ENCODE measurements around the gene NTF4.

NTF4 gene

DNA sequence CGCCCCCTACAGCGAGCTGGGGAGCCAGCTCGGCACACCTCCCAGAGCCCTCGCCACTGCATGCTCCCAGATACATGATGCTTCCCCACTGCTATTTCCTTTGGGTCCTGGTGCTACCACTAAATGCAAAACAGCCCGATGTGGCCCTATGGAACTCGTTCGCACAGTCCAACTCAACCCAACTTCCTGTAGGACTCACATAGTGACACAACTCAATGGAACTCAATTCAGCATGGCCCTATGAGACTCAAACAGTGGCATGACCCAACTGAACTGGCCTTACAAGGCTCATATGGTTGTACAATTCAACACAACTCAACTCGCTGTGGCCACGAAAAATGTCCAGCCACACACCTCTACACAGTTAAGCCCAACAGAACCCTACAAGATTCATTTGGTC is 4.4 kb upstream of the NTF4 start:
- ChIA-PET CTCF (no interaction called here), POLR2A (interaction anchor here (0.9 kb wide), 2 partner anchors 71 to 76 kb away, joined by 3 read pairs; partner anchors contain the start of genes GYS1 and RUVBL2)
- TF ChIP-seq NFRKB (IDR thresholded peaks at IDR 0.05): no peak
- no peak for TF ChIP-seq ZNF384 (IDR thresholded peaks at IDR 0.05)
- TF ChIP-seq, protein P1, sequence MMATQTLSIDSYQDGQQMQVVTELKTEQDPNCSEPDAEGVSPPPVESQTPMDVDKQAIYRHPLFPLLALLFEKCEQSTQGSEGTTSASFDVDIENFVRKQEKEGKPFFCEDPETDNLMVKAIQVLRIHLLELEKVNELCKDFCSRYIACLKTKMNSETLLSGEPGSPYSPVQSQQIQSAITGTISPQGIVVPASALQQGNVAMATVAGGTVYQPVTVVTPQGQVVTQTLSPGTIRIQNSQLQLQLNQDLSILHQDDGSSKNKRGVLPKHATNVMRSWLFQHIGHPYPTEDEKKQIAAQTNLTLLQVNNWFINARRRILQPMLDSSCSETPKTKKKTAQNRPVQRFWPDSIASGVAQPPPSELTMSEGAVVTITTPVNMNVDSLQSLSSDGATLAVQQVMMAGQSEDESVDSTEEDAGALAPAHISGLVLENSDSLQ (IDR thresholded peaks at IDR 0.05): no peak
- TF ChIP-seq FOXK2 (IDR thresholded peaks at IDR 0.05): no peak
- TF ChIP-seq FOXA1 (IDR thresholded peaks at IDR 0.05): no peak
- no peak for DNase-seq (ENCODE audit: extremely low spot score)

DNA sequence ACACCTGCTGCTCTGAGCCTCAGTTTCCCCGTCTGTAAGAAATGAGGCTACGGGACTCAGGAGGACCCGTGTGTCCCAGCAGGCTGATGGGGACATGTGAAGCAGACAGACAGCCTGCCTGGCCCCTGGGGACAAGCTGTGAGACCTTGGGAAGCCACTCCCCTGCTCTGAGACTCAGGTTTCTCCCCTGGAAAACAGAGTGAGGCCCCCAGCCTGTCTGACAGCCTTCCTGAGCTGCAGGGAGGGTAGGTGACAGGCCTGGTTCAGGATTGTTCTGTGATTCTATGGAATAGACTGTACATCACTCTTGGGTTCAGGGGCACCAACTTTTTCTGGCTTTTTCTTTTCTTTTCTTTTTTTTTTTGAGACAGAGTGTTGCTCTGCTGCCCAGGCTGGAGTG is 2.9 kb upstream of the NTF4 start:
- TF ChIP-seq, protein P1 (IDR thresholded peaks at IDR 0.05): no peak
- TF ChIP-seq CTBP1 (IDR thresholded peaks at IDR 0.05; ENCODE audit: borderline replicate concordance): no peak
- TF ChIP-seq L3MBTL2 (conservative IDR thresholded peaks at IDR 0.05): no peak
- no peak for TF ChIP-seq HDGF (IDR thresholded peaks at IDR 0.05; ENCODE audit: borderline replicate concordance)
- no peak for TF ChIP-seq SP1 (IDR thresholded peaks at IDR 0.05)
- ChIA-PET POLR2A (no interaction called here), CTCF (no interaction called here)
- DNase-seq (ENCODE audit: extremely low spot score): no peak

DNA sequence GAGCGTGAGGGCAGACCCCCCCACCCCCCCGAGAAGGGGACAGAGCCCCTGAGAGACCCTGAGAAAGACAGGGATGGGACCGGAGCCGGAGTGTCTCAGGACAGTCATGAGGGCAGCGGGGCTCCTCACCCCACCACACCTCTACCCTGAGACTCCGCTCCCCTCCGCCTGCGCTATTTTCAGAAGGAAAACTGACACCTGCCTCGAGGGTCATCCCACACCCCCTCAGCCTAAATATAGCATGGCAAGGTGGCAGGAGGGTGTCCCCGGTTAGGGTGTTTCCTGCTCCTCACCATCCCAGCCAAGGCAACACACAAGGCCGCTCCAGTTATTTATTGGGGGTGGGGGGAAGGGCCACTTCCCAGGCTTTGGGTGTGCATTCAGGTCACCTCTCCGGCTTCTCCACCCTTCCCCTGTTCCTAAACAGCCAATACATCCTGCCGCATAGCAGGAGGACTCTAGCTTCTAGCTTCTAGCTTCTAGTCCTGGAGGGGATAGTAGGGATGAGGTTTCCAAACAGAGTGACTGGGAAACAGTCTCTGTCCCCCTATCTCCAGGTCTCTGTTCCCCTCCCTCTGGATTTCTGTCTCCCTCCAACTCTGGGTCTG is 1.4 kb upstream of the NTF4 start:
- no peak for DNase-seq (ENCODE audit: extremely low spot score)
- CTCF ChIA-PET: interaction anchor here (1.2 to 1.6 kb wide), 3 partner anchors 8 to 73 kb away, joined by 3 to 9 read pairs (median 4); partner anchors contain the start of genes GYS1 and RUVBL2
- no peak for TF ChIP-seq ARNT (IDR thresholded peaks at IDR 0.05)
- no peak for TF ChIP-seq ZNF384 (IDR thresholded peaks at IDR 0.05)
- no peak for TF ChIP-seq SUZ12 (IDR thresholded peaks at IDR 0.05)
- TF ChIP-seq SP1 (IDR thresholded peaks at IDR 0.05): no peak
- POLR2A ChIA-PET: interaction anchor here (1.0 to 1.5 kb wide), 3 partner anchors 10 to 66 kb away, joined by 3 to 6 read pairs (median 4); no protein-coding TSS in a partner anchor

DNA sequence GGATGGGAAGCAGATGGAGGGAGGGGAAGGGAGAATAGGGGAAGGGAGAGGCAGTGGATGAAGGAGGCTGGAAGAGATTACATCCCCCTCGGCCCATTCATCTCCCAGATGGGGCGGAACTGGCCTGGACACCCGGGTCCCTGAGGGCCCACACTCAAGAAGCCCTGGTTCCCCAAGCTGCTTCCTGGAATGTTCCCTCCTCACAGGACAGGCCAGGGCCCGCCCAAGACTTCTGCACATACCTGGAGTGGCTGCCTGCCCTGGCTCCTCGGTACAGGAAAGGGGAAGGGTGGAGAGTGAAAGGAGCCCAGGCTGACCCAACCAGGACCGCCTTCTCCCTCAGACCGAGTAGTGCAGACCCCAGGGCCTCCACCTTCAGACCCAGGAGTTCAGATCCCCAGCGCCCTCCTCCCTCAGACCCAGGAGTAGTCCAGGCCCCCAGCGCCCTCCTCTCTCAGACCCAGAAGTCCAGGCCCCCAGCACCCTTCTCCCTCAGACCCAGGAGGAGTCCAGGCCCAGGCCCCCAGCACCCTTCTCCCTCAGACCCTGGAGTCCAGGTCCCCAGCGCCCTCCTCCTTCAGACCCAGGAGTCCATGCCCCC is 489 bp downstream of the NTF4 start:
- TF ChIP-seq SUZ12 (IDR thresholded peaks at IDR 0.05) (no peak), ZNF384 (IDR thresholded peaks at IDR 0.05) (no peak), CTBP1 (IDR thresholded peaks at IDR 0.05; ENCODE audit: borderline replicate concordance) (no peak), L3MBTL2 (conservative IDR thresholded peaks at IDR 0.05) (no peak), LEF1 (IDR thresholded peaks at IDR 0.05; ENCODE audit: borderline replicate concordance) (no peak), SP1 (IDR thresholded peaks at IDR 0.05) (no peak)
- DNase-seq (ENCODE audit: extremely low spot score): no peak
- CTCF ChIA-PET: interaction anchor here (0.6 to 1.6 kb wide), 2 partner anchors 10 to 71 kb away, joined by 3 to 9 read pairs; partner anchors contain the start of gene RUVBL2
- POLR2A ChIA-PET: no interaction called here

DNA sequence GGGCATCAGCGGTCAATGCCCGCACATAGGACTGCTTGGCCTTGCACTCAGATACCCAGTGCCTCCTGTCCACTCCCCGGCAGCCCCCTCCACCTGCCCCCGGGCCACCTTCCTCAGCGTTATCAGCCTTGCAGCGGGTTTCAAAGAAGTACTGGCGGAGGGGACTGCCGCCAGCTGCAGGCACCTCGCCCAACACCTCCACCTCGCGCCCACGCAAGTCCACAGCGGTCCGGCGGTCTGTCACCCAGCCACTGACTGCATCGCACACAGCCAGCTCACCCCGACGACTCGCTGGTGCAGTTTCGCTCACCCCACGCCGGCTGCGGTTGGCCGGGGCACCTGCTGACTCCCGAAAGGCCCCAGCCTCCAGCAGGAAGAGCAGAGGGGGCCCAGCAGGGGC is 3.2 kb downstream of the NTF4 start:
- ChIA-PET CTCF (no interaction called here), POLR2A (no interaction called here)
- no peak for DNase-seq (ENCODE audit: extremely low spot score)
- TF ChIP-seq TARDBP (IDR thresholded peaks at IDR 0.05) (no peak), L3MBTL2 (conservative IDR thresholded peaks at IDR 0.05) (no peak), NFRKB (IDR thresholded peaks at IDR 0.05) (no peak), ELF4 (IDR thresholded peaks at IDR 0.05) (no peak), LEF1 (IDR thresholded peaks at IDR 0.05; ENCODE audit: borderline replicate concordance) (no peak), FOXK2 (IDR thresholded peaks at IDR 0.05) (no peak), CTBP1 (IDR thresholded peaks at IDR 0.05; ENCODE audit: borderline replicate concordance) (no peak), ARNT (IDR thresholded peaks at IDR 0.05) (no peak), FOXA1 (IDR thresholded peaks at IDR 0.05) (no peak), BHLHE40 (IDR thresholded peaks at IDR 0.05; ENCODE audit: borderline replicate concordance) (no peak), SUZ12 (IDR thresholded peaks at IDR 0.05) (no peak), SP1 (IDR thresholded peaks at IDR 0.05) (no peak), ZNF384 (IDR thresholded peaks at IDR 0.05) (no peak), HDGF (IDR thresholded peaks at IDR 0.05; ENCODE audit: borderline replicate concordance) (no peak)
- TF ChIP-seq, protein P1 (IDR thresholded peaks at IDR 0.05): no peak

DNA sequence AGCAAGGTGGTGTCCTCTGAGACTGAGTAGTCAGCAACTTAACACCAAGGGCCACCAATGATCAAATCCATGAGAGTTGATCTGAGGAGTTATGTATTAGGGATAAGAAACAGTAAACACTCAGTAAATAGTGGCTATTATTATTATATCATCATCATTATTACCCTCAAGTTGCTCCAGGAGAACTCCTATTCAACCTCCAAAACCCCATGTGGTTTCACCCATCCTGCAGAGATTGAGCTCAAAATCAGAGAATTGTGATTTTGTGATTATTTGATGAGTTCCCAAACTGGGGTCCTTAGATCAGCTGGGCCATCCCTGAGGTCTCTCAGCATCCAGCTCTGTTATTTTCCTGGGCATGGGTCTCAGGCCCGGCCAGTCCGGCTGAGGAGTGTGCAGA is 3.6 kb downstream of the NTF4 start:
- TF ChIP-seq ARNT (IDR thresholded peaks at IDR 0.05) (no peak), BHLHE40 (IDR thresholded peaks at IDR 0.05; ENCODE audit: borderline replicate concordance) (no peak), LEF1 (IDR thresholded peaks at IDR 0.05; ENCODE audit: borderline replicate concordance) (no peak), HDGF (IDR thresholded peaks at IDR 0.05; ENCODE audit: borderline replicate concordance) (no peak), TARDBP (IDR thresholded peaks at IDR 0.05) (no peak), FOXA1 (IDR thresholded peaks at IDR 0.05) (no peak), ZNF384 (IDR thresholded peaks at IDR 0.05) (no peak), FOXK2 (IDR thresholded peaks at IDR 0.05) (no peak), NFRKB (IDR thresholded peaks at IDR 0.05) (no peak), SUZ12 (IDR thresholded peaks at IDR 0.05) (no peak), CTBP1 (IDR thresholded peaks at IDR 0.05; ENCODE audit: borderline replicate concordance) (no peak), L3MBTL2 (conservative IDR thresholded peaks at IDR 0.05) (no peak), FOXM1 (IDR thresholded peaks at IDR 0.05; ENCODE audit: borderline replicate concordance) (no peak), SP1 (IDR thresholded peaks at IDR 0.05) (no peak)
- TF ChIP-seq, protein P1 (IDR thresholded peaks at IDR 0.05): no peak
- CTCF ChIA-PET: no interaction called here
- DNase-seq (ENCODE audit: extremely low spot score): no peak
- POLR2A ChIA-PET: interaction anchor here (0.8 kb wide), 1 partner anchor 67 kb away, joined by 3 read pairs; the partner anchor contains the start of genes GYS1 and RUVBL2
